KG1 (cell line): ENCODE measurements around the gene CCDC85B.
"Not testable (repeated sequence)": the region's sequence is repeated elsewhere in the genome, so short reads cannot be mapped to it uniquely, and the experiment has no call there.

Experiments
- DNase-seq: peaks from one replicate; lab custom pipeline; 2025; lab: John Stamatoyannopoulos, UW

CCDC85B gene

DNA sequence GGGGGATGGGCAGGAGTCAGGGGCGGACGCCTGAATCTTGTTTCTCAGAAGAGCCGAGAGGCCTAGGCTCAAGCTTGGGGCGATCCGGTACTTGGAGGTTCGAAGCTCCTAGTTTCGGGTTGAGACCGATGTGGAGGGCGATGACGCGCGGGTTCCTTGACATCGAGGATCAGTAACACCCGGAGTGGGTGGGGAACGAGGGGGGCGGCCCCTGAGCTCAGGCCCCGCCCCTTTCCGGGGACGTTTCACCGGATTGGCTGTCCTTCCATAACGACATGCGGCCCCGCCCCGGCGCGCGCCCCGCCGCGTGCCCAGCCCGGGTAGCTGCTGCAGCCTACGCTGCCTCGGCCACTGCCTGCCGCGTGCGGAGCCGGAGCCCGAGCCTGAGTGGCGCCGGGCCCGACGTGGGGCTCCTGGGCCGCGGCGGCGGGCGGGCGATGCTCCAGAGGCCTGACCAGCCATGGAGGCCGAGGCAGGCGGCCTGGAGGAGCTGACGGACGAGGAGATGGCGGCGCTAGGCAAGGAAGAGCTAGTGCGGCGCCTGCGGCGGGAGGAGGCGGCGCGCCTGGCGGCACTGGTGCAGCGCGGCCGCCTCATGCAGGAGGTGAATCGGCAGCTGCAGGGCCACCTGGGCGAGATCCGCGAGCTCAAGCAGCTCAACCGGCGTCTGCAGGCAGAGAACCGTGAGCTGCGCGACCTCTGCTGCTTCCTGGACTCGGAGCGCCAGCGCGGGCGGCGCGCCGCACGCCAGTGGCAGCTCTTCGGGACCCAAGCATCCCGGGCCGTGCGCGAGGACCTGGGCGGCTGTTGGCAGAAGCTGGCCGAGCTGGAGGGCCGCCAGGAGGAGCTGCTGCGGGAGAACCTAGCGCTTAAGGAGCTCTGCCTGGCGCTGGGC, at the start of gene CCDC85B:
Gene CCDC85B, plus strand, starts transcription at position 350 of the 895 bp plus-strand sequence. Its CDS starts 111 bp downstream, at position 461.
- peak; percentile 96 for DNase-seq

DNA sequence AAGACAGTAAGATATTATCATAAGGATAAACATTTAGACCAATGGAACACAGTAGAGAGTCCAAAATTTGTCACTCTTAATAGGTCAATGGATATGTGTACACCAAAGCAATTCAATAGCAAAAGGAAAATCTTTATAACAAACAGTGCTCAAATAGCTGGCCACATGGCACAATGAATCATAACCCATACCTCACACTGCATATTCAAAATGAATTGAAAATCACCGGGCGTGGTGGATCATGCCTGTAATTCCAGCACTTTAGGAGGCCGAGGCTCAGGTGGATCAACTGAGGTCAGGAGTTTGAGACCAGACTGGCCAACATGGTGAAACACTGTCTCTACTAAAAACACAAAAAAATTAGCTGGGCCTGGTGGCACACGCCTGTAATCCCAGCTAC, 48.3 kb upstream of the CCDC85B start:
- no peak for DNase-seq

DNA sequence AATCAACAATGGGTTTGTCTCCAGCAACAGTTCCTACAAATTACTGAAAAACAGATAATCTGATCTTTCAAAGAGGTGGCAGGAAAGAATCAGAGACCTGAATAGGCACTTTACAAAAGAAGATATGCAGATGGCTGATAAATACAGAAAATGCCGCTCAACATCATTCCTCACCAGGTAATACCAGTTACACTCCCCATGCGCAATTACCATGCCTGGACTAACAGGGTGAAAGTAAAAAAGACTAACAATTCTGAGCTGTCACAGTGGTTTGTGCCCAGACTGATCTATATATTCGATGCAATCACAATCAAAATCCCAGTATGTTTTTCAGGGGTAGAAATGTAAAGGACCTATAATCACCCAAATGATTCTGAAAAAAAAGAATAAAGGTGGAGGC, 46.7 kb upstream of the CCDC85B start:
- DNase-seq = no peak

GRCh38 chr11:65844231-65844872, 46.1 kb upstream of the CCDC85B start:
- no peak for DNase-seq

GRCh38 chr11:65847746-65848145, 42.7 kb upstream of the CCDC85B start:
- no peak for DNase-seq

DNA sequence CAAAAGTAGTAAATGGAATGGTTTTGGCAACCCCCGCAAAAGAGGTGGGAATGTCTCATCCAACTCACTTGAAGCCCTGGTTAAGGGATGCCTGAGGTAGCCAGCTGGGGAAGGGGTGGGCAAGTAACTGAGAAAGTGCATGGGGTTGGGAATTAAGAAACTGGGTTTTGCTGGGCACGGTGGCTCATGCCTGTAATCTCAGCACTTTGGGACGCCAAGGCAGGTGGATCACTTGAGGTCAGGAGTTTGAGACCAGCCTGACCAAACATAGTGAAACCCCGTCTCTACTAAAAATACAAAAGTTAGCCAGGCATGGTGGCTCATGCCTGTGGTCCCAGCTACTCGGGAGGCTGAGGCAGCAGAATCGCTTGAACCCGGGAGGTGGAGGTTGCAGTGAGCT, 41.8 kb upstream of the CCDC85B start:
- DNase-seq = not testable (repeated sequence)

GRCh38 chr11:65849366-65849765, 41.1 kb upstream of the CCDC85B start:
- DNase-seq = no peak

DNA sequence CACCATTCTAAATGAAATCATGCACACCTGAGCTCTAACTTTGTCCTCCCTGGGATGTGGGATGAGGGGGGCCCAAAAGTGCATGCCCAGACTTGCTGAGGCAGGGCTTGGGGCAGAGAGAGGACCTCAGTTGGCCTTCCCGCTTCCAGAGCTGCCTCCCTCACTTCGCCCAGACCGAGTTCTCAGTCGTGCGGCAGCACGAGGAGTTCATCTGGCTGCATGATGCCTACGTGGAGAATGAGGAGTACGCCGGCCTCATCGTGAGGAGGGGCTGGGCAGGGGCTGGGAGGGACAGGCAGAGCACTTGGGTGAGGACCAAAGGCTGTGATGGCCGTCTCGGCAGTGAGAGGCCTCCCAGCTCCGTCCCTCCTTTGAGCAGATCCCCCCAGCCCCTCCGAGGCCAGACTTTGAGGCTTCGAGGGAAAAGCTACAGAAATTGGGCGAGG, 40.7 kb upstream of the CCDC85B start:
- no peak for DNase-seq

DNA sequence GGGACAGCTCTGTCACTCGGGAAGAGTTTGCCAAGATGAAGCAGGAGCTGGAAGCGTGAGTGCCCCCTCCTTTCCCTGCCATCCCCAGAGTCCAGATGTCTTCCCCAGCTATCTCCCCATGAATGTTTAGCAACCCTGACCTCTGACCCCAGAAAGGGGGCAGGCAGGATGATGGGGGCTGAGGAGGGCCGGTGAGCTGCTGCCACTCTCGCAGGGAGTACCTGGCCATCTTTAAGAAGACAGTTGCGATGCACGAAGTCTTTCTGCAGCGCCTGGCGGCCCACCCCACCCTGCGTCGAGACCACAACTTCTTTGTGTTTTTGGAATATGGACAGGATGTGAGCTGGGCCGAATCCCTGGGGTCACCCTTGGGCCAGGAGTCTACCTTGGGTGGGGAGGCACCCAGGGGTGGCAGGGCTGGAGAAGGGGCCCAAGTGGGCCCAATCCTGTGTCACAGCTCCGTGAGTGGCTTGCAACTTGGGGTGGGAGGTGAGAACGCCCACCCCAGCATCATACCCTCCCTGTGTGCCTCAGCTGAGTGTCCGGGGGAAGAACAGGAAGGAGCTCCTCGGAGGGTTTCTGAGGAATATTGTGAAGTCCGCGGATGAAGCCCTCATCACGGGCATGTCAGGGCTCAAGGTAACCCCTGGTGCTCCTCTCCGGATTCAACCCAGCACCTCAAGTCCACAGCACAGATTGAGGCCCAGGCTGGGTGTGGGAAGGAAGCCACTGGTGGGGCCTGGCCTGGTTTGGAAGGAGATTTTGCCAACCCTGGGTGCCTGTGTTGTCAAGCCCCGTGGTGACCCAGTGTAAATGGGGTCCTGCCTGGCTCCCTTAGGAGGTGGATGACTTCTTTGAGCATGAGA, 40.0 kb upstream of the CCDC85B start:
- no peak for DNase-seq

- DNase-seq = no peak
These were observed 39.3 kb upstream of the CCDC85B start for GRCh38 chr11:65851083-65851579.

DNA sequence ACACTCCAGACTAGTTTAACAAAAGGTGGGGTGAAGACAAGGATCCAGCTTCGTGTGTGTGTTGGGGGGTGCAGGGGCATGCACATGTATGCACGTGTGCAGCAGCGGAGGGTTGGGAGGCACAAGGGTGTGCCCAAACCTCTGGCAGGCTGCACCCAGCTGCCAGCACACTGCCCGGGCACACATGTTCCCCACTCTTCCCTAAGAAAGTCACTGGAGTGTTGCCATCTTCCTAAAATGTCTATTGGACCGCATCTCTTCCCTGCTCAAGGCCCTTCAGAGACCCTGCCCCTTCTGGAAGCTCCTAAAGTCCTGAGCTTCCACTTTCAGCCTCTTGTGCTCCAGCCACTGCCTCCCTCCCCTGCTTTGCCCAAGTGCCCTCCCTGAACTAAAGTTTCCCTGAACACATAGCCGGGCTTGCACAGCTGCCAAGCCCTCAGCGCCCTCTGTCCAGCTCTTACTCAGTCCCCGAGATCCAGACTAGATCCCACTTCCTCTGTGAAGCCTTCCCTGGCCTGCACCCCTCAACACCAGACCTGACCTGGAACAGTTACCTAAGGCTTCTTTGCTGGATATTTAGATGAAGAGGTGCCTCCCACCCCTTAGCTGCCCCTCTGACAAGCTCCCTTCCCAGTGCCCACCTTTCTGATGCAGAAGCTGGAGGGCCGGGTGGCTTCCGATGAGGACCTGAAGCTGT, 38.5 kb upstream of the CCDC85B start:
- DNase-seq = no peak

DNA sequence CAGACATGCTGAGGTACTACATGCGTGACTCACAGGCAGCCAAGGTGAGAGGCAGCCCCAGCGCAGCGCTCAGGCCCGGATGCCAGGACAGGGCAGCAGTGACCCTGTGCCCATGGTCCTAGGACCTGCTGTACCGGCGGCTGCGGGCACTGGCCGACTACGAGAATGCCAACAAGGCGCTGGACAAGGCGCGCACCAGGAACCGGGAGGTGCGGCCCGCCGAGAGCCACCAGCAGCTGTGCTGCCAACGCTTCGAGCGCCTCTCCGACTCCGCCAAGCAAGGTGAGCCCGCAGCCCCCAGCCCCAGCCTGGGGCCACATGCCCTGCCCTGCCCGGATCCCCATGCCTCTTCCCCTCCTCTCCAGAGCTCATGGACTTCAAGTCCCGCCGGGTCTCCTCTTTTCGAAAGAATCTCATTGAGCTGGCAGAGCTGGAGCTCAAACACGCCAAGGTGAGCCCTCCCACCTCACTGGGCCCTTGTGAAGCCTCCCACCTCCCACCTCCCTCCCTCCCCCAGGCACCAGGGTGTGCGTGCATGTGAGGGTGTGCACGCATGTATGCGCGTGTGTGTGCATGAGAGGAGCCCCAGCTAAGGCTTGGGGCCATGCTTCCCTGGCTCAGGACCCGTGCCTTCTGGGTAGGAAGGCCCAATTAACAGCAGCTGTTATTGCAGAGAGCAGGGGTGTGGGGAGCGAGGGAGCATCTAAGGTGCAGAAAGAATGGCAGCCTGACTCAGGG, 37.8 kb upstream of the CCDC85B start:
- no peak for DNase-seq

DNA sequence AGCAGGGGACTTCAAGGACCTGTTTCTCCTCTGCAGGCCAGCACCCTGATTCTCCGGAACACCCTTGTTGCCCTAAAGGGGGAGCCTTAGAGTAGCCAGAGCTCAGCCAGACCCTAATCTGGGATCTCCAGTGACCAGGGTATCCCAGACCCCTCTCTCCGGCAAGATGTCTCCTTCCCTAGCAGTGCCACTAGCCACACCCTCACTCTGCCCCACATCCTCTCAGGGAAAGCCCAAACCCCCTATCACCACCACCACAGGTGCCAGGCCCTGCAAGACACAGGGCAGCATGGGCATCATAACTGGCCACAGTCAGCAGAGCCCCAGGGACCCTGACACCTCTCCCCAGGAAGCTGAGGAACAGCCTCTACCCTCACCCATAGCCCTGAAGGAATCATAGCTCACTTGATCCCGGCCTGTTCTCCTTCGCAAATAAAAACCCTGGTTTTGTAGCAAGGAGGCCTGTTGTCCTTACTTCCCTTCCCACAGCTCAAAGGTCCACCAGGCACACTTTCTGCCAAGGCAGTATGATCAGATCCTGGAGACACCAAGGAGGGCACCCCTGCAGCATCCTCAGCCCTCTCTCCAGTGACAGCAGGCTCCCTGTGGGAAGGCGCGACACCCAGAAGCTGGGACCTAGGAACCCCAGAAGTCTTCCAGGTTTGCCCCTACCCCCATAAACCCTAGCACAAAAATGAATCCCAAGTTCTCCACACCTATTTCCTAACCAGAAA, 37.1 kb upstream of the CCDC85B start:
- no peak for DNase-seq

DNA sequence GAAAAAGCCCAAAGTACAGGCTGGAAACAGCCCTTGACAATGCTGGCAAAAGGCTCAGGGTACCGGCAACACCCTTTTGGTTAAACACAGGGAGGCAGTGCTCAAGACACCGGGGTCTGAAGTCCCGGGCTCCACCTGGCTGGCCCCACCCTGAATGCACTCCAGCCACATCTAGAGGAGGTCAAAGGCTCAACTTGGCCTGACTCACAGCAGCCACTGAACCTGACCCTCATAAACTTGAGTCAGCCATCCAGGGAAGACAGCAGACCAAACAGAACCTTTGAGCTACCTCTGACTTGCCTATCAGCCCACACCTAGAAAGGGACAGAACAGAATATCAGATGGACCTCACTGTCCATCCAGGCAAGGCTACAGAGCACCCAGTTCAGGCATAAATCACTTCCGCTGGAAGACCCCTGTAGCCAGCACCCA, 36.3 kb upstream of the CCDC85B start:
- DNase-seq = no peak

GRCh38 chr11:65854852-65855837, 35.3 kb upstream of the CCDC85B start:
- no peak for DNase-seq

DNA sequence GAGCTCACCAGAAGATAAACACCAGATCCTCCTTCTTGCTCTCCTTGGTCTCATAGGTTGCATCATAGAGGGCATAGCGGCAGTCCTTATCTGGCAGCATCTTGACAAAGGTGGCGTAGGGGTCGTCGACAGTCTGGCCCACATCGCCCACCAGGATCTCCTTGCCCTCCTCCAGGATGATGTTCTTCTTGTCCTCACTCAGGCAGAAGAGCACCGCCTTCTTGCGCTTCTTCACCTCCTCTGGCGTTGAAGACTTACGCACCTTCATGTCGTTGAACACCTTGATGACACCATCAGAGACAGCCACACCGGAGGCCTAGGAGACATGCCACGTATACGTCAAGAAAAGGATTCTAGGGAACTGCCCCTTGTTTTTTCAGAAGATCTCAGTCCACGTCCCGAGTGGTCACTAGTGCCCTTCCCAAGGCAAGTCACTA, 34.5 kb upstream of the CCDC85B start:
- no peak for DNase-seq

- peak; percentile 74 for DNase-seq
These were observed 33.6 kb upstream of the CCDC85B start for GRCh38 chr11:65856689-65857499.

DNA sequence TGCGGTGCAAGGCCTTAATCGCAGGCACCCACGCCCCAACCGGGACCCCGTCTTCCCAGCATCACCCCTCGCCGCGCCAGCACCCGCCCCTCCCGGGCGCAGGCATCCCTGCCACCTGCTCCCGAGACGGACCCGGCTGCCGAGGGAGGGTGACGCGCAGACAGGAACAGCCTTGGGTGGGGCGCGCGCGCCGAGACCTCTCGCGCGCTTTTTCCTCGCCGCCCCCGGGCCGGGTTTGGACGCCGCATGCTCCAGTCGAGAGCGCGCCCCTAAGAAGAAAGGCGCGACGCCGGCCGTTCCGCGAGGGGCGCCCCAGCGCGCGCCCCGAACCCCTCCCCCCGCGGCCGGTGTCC, 33.0 kb upstream of the CCDC85B start:
- no peak for DNase-seq
